Measurements from ENCODE around the gene HS3ST4.

GRCh38 chr16:25692351-25692741, 587 bp downstream of the HS3ST4 start:
- TF ChIP-seq, protein P1, sequence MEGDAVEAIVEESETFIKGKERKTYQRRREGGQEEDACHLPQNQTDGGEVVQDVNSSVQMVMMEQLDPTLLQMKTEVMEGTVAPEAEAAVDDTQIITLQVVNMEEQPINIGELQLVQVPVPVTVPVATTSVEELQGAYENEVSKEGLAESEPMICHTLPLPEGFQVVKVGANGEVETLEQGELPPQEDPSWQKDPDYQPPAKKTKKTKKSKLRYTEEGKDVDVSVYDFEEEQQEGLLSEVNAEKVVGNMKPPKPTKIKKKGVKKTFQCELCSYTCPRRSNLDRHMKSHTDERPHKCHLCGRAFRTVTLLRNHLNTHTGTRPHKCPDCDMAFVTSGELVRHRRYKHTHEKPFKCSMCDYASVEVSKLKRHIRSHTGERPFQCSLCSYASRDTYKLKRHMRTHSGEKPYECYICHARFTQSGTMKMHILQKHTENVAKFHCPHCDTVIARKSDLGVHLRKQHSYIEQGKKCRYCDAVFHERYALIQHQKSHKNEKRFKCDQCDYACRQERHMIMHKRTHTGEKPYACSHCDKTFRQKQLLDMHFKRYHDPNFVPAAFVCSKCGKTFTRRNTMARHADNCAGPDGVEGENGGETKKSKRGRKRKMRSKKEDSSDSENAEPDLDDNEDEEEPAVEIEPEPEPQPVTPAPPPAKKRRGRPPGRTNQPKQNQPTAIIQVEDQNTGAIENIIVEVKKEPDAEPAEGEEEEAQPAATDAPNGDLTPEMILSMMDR (IDR thresholded peaks at IDR 0.05), result no peak
- no peak for TF ChIP-seq POLR2A (IDR thresholded peaks at IDR 0.05)

Data from thyroid gland (tissue), 4 donors.